Measurements from ENCODE around the gene APOL1.

DNA sequence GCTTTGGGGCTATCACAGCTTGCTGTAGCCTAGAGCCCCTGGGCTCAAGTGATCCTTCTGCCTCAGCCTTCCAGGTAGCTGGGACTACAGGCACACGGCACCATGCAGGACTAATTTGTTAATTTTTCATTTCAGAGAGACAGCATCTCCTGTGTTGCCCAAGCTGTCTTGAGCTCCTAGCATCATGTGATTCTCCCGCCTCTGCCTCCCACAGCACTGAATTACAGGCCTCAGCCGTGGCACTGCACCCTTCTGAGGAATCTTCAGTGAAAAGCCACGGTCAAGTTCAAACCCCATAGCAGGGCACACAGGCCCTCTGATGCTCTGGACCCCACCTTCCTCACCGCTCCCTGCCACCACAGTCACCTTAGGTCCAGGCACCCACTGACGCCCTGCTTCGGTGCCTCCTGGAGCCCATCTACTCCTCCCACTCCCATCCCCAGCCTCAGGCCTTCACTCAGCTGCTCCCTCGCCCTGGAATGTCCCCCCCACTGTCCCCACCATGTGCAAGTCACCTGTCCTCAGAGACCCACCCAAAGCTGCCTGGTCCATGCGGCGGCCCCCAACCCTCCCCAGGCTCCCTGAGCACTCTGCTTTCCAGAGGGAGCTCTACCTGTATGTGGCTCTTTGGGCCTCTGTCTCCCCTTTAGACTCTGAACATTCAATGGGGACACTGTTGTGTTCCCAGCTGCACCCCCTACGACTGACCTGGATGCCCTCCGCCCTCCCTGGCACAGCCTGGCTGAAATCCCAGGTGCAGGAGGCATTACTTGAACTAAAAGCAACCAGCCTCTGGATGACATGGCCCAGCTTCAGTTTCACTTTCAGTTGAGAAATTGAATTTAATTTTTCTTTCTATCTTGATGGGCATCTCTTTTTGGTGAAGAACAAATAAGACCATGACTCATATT is 15.2 kb upstream of the APOL1 start:
- TF ChIP-seq EP300 (IDR thresholded peaks at IDR 0.05) (no peak), POLR2A (IDR thresholded peaks at IDR 0.05) (no peak)
- TF ChIP-seq, protein P1, sequence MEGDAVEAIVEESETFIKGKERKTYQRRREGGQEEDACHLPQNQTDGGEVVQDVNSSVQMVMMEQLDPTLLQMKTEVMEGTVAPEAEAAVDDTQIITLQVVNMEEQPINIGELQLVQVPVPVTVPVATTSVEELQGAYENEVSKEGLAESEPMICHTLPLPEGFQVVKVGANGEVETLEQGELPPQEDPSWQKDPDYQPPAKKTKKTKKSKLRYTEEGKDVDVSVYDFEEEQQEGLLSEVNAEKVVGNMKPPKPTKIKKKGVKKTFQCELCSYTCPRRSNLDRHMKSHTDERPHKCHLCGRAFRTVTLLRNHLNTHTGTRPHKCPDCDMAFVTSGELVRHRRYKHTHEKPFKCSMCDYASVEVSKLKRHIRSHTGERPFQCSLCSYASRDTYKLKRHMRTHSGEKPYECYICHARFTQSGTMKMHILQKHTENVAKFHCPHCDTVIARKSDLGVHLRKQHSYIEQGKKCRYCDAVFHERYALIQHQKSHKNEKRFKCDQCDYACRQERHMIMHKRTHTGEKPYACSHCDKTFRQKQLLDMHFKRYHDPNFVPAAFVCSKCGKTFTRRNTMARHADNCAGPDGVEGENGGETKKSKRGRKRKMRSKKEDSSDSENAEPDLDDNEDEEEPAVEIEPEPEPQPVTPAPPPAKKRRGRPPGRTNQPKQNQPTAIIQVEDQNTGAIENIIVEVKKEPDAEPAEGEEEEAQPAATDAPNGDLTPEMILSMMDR (IDR thresholded peaks at IDR 0.05): no peak
